Heart left ventricle (tissue), 16 donors: Measurements from ENCODE around the gene SEMA5B. TPM values are rescaled to one million over a fixed set of nuclear protein-coding genes. Genes with fewer than 3 reads are reported as not detected.

Experiments used
- ATAC-seq, 4 donors: fragments of 200-7000 bp; cut with Tn5 transposase; one replicate each; pipeline ENCODE4 v1.9.1; 2020 to 2022; ENCODE audit warnings: moderate library complexity in 4 of 4, mild to moderate bottlenecking in 3 of 4, moderate number of reproducible peaks in 1 of 4
- DNase-seq, 5 donors: peaks; one replicate each; pipeline ENCODE4 v3.0.0-alpha.2; 2020
- H3K27ac ChIP-seq, 12 donors: fragments of 200-600 bp; sonication (generic) in 4 of 12; one replicate each; pipeline versions ENCODE4 v1.5.0 to v1.8.0; 2016 to 2022; ENCODE audit warnings: mild to moderate bottlenecking in 2 of 12
- H3K27me3 ChIP-seq, 9 donors: fragments of 200-600 bp; sonication (generic) in 2 of 9; one replicate each; pipeline versions ENCODE4 v1.5.1 to v1.8.0; 2016 to 2022; ENCODE audit warnings: mild to moderate bottlenecking in 3 of 9
- H3K36me3 ChIP-seq, 9 donors: fragments of 200-600 bp; sonication (generic) in 2 of 9; one replicate each; pipeline versions ENCODE4 v1.5.0 to v1.8.0; 2018 to 2022; ENCODE audit warnings: mild to moderate bottlenecking in 2 of 9
- H3K4me1 ChIP-seq, 12 donors: fragments of 200-600 bp; sonication (generic) in 4 of 12; one replicate each; pipeline versions ENCODE4 v1.5.0 to v1.8.0; 2016 to 2022; ENCODE audit warnings: mild to moderate bottlenecking in 3 of 12
- H3K4me3 ChIP-seq, 12 donors: fragments of 200-600 bp; sonication (generic) in 4 of 12; one replicate each; pipeline versions ENCODE4 v1.5.0 to v1.8.0; 2017 to 2022; ENCODE audit warnings: mild to moderate bottlenecking in 9 of 12, moderate library complexity in 4 of 12
- H3K9me3 ChIP-seq, 12 donors: fragments of 200-600 bp; sonication (generic) in 4 of 12; one replicate each; pipeline versions ENCODE4 v1.5.0 to v1.8.0; 2016 to 2022; ENCODE audit warnings: mild to moderate bottlenecking in 1 of 12
- POLR2A ChIP-seq, 2 donors: fragments of 450-650 bp; IDR thresholded peaks; one replicate each; pipeline ENCODE4 v1.6.1; 2017; ENCODE audit warnings: antibody characterized with exemption in 2 of 2, mild to moderate bottlenecking in 2 of 2, moderate library complexity in 2 of 2
- WGBS, 4 donors: extraction: QIAGEN DNeasy Blood & Tissue Kit in 2 of 4; methylation state at CpG; one replicate each; pipeline versions ENCODE4 v1.1.5 to v1.1.7; 2013 to 2018; 5-methylcytosine and 5-hydroxymethylcytosine counted together
- intact Hi-C, 10 donors: fragments of 100-400 bp; cut with DNase I; formaldehyde crosslinking; loops; one replicate each; pipeline versions ENCODE4 v1.11.1 to v1.14.2; 2022
- polyA plus RNA-seq, 2 donors: library from polyadenylated mRNA; stranded (reverse); fragments of 200-250 nt; gene quantifications; one replicate each; pipeline ENCODE4 v1.2.3, GENCODE V29; 2013
- total RNA-seq, 9 donors: library from RNA; depleted of rRNA in 2 of 9; stranded (reverse); fragments of >200 nt in 2 of 9; fragmentation: NEBNext Ultra II Directional in 3 of 9; extraction: Animal tissue kit (Norgen Biotek cat#: 25700) in 3 of 9; gene quantifications; one replicate each; pipeline versions ENCODE4 v1.1.0 to v1.2.4, GENCODE V29; 2016 to 2023
- TF ChIP-seq, protein P1 (sequence below), 12 donors: fragments of 200-600 bp; sonication (generic) in 4 of 12; IDR thresholded peaks; one replicate each; pipeline versions ENCODE4 v1.5.0 to v1.8.0; 2018 to 2022; ENCODE audit warnings: antibody characterized with exemption in 12 of 12, mild to moderate bottlenecking in 5 of 12
- donor health status: ischemic (EF 13 %, LVEDD 7.1; RV severe dilation, severe dysfunction).
- donor health status: healthy with polysubstance abuse.
- donor health status: DM: no; HTN: yes; CAD: no.
- donor health status: DM: no; HTN: no; CAD: no.
- donor health status: ischemic (EF 25% LVEDD 6.9; RV normal size, moderate dysfunction).
- donor health status: ischemic (EF 25% LVEDD 5.7; RV mildly dilated, moderate dysfunction).
- donor health status: healthy.
- donor health status: DM: yes; HTN: yes; CAD: no.
- donor health status: ischemic (EF 35%, LVEDD 5.7; RV mildly dilated, moderate dysfunction).
- donor health status: nonischemic (EF 11% LVEDD 7.7; RV severe dilation, severe dysfunction).
- donor health status: DM: yes; HTN: yes; CAD: no.
- donor health status: PGD.
- donor health status: ischemic (EF 29% LVEDD 5.4; RV normal size, mild dysfunction).
- donor health status: nonischemic (EF 23%, LVEDD 6.1; RV moderate dilation, normal function).

Gene SEMA5B
- total and polyA plus RNA-seq, 11 donors, result 2.2 to 16.7 (median 7.0) TPM

DNA sequence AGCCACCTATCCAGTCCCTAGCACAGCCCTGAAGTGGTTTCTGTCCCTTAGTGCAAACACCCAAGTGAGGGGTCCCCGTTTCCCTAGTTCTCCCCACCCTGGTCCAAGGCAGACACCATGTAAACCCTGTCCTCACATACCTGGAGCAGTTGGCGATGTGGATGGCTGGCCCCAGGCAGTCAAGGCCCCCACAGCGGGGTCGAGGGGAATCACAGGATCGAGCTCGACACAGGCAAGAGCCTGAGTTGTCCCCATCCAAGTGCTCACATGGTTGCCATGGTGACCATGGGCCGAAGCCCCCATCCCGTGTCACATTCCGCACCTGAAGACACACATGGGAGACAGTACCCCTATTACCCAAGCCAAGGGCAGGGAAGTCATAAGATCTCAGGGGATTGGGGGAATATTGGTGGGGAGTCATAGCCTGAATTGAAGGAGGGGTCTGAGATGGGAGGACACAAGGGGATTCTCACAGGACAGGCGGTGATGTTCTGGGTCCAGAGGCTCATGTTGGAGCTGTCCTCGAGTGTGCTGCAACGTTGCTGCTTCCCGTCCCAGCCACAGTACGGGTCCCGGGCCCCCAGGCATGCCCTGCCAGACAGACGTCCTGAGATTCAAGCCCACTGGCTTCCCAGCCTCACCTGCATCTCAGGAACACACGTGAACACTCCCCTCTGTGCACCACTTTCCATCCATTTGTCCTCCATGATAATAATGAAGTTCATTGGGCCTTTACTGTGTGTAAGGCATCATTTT is 112.1 kb downstream of the SEMA5B start:
- TF ChIP-seq, protein P1, sequence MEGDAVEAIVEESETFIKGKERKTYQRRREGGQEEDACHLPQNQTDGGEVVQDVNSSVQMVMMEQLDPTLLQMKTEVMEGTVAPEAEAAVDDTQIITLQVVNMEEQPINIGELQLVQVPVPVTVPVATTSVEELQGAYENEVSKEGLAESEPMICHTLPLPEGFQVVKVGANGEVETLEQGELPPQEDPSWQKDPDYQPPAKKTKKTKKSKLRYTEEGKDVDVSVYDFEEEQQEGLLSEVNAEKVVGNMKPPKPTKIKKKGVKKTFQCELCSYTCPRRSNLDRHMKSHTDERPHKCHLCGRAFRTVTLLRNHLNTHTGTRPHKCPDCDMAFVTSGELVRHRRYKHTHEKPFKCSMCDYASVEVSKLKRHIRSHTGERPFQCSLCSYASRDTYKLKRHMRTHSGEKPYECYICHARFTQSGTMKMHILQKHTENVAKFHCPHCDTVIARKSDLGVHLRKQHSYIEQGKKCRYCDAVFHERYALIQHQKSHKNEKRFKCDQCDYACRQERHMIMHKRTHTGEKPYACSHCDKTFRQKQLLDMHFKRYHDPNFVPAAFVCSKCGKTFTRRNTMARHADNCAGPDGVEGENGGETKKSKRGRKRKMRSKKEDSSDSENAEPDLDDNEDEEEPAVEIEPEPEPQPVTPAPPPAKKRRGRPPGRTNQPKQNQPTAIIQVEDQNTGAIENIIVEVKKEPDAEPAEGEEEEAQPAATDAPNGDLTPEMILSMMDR (IDR thresholded peaks at IDR 0.05), result no peak
- TF ChIP-seq POLR2A (IDR thresholded peaks at IDR 0.05), result no peak
- intact Hi-C loops, result no loop called here
- ATAC-seq (no peak), DNase-seq (no peak)
- no peak overlapping the region for H3K27ac ChIP-seq
- peaks cover 0 to 11% (median 0%) of the 10 kb centered on the region in 9 donors for H3K36me3 ChIP-seq
- H3K9me3 ChIP-seq, result no peaks in the 10 kb centered on the region
- WGBS, 4 donors, result 86 to 92% (median 90%) methylated on average over 16 to 17 of the region's 17 CpGs
- H3K27me3 ChIP-seq, result peaks cover 0 to 25% (median 0%) of the 10 kb centered on the region in 9 donors
- H3K4me3 ChIP-seq, result no peak overlapping the region
- no peaks in the 10 kb centered on the region for H3K4me1 ChIP-seq

DNA sequence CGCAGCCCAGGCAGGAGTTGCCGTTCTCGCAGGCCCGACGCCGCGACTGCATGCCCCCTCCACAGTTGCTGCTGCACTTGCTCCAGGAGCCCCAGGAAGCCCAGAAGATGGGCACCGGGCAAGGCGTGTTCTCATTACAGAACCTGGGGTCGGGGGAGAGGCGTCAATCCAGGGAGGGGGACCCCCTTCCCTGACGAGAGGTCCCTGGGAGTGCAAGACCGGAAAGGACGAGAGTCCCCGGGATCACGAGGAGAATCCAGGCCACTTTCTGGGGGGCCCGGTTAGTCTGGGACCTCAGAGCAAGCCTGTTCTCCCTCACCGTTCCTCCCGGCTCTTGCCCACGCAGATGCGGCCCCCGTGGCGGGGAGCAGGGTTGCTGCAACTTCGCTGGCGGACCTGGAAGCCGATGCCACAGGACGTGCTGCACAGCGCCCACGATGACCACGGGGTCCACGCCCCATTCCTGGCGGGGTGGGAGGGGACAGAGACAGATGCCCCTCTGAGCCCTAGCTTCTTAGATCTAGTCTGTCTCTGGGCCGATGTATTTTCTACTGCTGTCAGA is 113.9 kb downstream of the SEMA5B start:
- Histone ChIP-seq H3K27ac (no peak overlapping the region), H3K4me3 (no peak overlapping the region), H3K9me3 (no peaks in the 10 kb centered on the region), H3K36me3 (peaks cover 0 to 15% (median 0%) of the 10 kb centered on the region in 9 donors), H3K27me3 (peaks cover 0 to 25% (median 0%) of the 10 kb centered on the region in 9 donors), H3K4me1 (no peaks in the 10 kb centered on the region)
- ATAC-seq (no peak), DNase-seq (no peak)
- intact Hi-C loops, result no loop called here
- WGBS, 4 donors, result 81 to 91% (median 82%) methylated on average over 31 to 33 of the region's 33 CpGs
- TF ChIP-seq, protein P1 (IDR thresholded peaks at IDR 0.05), result no peak
- no peak for TF ChIP-seq POLR2A (IDR thresholded peaks at IDR 0.05)

DNA sequence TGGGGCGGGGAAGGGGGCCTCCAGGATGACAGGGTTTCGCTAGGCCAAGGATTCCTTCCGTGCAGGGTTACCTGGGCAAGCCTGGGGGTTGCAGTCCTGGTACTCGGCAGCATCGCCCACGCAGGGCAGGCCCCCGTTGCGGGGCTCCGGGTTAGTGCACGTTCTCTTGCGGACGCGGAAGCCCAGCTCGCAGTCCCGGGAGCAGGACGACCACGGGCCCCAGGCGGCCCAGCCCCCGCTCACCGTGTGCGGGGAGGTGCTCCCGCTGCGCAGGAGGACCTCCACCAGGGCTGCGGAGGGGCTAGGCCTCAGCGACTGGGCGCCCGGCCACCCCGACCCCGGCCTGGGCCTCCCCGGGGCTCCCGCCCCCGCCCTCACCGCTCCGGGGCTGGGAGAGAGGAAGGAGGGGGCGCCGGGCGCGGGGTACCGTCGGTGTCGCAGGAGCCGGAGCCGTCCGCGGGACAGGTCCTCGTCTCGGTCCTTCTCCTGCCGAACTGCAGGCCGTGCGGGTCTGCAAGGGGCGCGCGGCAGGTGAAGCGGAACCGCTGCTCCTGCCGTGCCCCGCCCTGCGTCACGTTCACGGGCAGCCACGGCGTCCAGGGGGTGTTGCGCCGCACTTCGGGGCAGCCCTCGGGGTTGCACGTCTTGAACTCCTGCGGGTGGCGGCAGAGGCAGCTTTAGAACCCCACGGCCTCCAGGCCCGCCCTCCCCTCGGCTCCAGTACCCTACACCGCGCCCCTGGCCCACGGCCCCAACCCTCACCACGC is 114.6 kb downstream of the SEMA5B start:
- WGBS, 4 donors, result 59 to 78% (median 64%) methylated on average over 28 to 76 of the region's 76 CpGs
- TF ChIP-seq POLR2A (IDR thresholded peaks at IDR 0.05), result no peak
- H3K4me1 ChIP-seq, result no peaks in the 10 kb centered on the region

DNA sequence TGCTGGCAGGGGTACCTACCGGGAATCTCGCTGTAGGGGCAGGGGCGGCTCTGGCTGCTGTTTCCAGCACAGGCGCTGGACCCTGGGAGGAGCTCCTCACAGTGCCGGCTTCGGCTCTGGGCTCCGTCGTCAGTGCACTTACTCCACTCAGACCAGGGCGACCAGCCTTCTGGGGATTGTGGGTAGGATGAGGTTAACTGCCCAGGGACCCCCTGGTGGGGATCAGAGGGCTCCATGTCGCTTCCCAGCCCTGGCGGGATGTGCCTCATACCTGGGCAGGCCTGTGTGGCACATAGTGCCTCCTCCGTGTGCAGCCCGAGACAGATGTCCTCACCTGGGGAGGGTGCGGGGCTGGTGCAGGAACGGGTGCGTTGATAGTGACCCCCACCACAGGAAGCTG is 115.7 kb downstream of the SEMA5B start:
- TF ChIP-seq, protein P1 (IDR thresholded peaks at IDR 0.05), result no peak
- no peak for TF ChIP-seq POLR2A (IDR thresholded peaks at IDR 0.05)
- Histone ChIP-seq H3K36me3 (peaks cover 0 to 15% (median 0%) of the 10 kb centered on the region in 9 donors), H3K4me3 (no peak overlapping the region), H3K4me1 (no peaks in the 10 kb centered on the region), H3K9me3 (no peaks in the 10 kb centered on the region), H3K27me3 (peaks cover 0 to 25% (median 0%) of the 10 kb centered on the region in 9 donors), H3K27ac (no peak overlapping the region)
- no peak for ATAC-seq
- intact Hi-C loops, result no loop called here
- DNase-seq, result no peak
- 85 to 97% (median 95%) methylated on average over 6 to 16 of the region's 16 CpGs for WGBS, 4 donors

More for the DNA sequence above, 114.6 kb downstream of the SEMA5B start:
- Histone ChIP-seq H3K36me3 (peaks cover 0 to 15% (median 0%) of the 10 kb centered on the region in 9 donors), H3K4me3 (peak overlapping the region in 1 of 12 donors; percentile 37), H3K9me3 (no peaks in the 10 kb centered on the region), H3K27ac (no peak overlapping the region), H3K27me3 (peaks cover 0 to 25% (median 0%) of the 10 kb centered on the region in 9 donors)
- intact Hi-C loops, result no loop called here
- DNase-seq, result no peak
- ATAC-seq, result no peak
